PFSK-1 (cell line): Measurements from ENCODE around the gene RAPGEF5.

Experiments used
- FOXP2 ChIP-seq: optimal IDR thresholded peaks from 2 replicates; pipeline ENCODE3; 2011; ENCODE audit warnings: borderline replicate concordance, control low read depth, inconsistent platforms; ENCODE audit not compliant: insufficient read depth; ENCODE audit errors: extremely low read length, extremely low read depth
- POLR2AphosphoS5 ChIP-seq: IDR thresholded peaks from 2 replicates; pipeline ENCODE4 v1.6.1; 2012; ENCODE audit warnings: low read depth, mild to moderate bottlenecking, control low read depth, low read length, moderate library complexity
- REST ChIP-seq, 2 experiments: IDR thresholded peaks; 2 replicates each; pipeline versions ENCODE4 v1.6.1 to v1.8.0; 2011 to 2012; ENCODE audit warnings: low read depth in 2 of 2, low read length in 2 of 2, control low read depth in 1 of 2, inconsistent platforms in 1 of 2, mild to moderate bottlenecking in 1 of 2, moderate library complexity in 1 of 2; ENCODE audit not compliant: insufficient read depth in 1 of 2
- SIN3A ChIP-seq: IDR thresholded peaks from 2 replicates; pipeline ENCODE4 v1.6.1; 2012; ENCODE audit warnings: mild to moderate bottlenecking, low read length, moderate library complexity, borderline replicate concordance; ENCODE audit not compliant: insufficient read depth
- TAF1 ChIP-seq: IDR thresholded peaks from 2 replicates; pipeline ENCODE4 v1.6.1; 2012; ENCODE audit warnings: low read length, control low read depth, borderline replicate concordance; ENCODE audit not compliant: insufficient read depth

RAPGEF5 gene

DNA sequence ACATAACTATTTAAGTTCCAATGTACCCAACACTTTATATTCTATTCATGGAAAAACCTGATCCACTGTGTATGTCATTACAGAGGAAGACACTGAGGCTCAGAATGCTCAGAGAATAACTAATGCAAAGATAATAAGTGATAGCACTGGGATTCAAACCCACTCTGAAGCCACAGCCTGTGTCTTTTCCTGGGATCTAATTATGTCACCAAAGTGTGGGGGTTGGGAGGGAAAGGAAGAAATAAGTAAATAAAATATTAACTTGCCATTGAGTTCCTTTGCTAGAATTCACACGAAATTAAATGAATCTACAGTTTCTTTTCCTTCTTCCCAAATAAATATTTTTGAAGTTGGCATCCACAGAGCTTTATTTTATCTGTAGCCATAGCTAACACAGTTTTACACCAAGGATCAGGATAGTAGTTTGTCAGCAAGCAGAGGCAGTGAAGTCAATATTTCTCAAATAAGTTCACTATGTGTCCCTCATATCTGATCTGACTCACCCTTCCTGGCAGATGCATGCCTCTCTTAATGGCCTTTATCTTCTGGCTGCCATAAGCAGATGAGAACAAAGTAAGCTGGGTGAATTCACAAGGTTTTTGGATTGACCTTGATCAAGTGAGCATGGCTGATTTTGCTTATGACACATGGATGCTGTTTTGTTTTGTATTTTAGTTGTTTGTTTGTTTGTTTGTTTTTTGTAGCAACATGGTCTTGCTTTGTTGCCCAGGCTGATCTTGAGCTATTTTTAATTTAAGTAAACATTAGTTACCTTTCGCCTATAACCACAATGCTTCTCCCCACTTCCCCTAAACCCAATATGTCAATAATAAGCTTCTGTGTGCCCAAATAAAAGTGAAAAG lies 6.3 kb downstream of the RAPGEF5 start:
- TF ChIP-seq TAF1 = no peak
- no peak for TF ChIP-seq REST (IDR thresholded peaks at IDR 0.05; ENCODE audit: insufficient read depth in 1 of 2, low read depth in 2 of 2, low read length in 2 of 2)
- no peak for TF ChIP-seq SIN3A
- TF ChIP-seq POLR2AphosphoS5 = no peak
- TF ChIP-seq FOXP2 = no peak

DNA sequence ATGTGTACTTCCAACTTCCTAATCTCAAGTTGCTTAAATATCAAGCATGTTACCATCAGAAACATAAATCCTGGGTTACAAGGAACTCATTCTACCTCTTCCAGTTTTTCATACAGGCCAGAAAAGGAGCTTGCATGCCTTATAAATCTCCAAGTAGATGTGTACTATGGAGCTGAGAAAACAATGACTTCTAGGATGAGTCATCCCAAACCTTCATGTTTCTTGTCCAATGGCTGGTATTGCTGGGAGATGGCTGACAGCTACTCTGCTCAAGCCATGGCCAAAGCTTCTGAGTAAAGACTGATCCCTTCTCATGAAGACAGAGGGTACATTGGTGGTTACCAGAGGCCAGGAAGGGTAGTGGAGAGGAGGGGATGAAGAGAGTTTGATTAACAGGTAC lies 8.6 kb downstream of the RAPGEF5 start:
- no peak for TF ChIP-seq REST (IDR thresholded peaks at IDR 0.05; ENCODE audit: insufficient read depth in 1 of 2, low read depth in 2 of 2, low read length in 2 of 2)
- no peak for TF ChIP-seq TAF1
- TF ChIP-seq FOXP2 = no peak
- no peak for TF ChIP-seq POLR2AphosphoS5
- no peak for TF ChIP-seq SIN3A

GRCh38 chr7:22346383-22347107 lies 10.4 kb downstream of the RAPGEF5 start:
- TF ChIP-seq POLR2AphosphoS5 = no peak
- TF ChIP-seq FOXP2 = no peak
- no peak for TF ChIP-seq SIN3A
- TF ChIP-seq TAF1 = no peak

DNA sequence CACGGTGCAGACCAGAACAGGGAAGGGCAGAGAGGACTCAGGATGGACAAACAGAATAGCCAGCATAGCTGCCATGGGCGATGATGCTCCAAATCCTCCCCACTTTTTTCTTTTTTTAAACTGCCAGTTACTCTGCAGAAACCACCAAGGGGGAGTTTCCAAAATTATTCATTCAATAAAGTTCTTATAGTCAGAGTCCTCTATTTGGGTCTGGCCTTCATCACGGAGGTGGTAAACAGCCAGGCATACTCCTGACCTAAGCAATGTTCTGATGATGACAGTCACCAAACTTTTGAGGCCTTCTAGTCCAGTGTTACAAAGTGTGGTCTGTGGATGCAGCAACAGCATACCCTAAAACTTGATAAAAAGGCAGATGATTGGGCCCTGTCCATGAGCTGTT lies 12.3 kb downstream of the RAPGEF5 start:
- TF ChIP-seq SIN3A (no peak), POLR2AphosphoS5 (no peak), TAF1 (no peak), FOXP2 (no peak), REST (IDR thresholded peaks at IDR 0.05; ENCODE audit: insufficient read depth in 1 of 2, low read depth in 2 of 2, low read length in 2 of 2) (no peak)

- TF ChIP-seq FOXP2 = no peak
Measured at GRCh38 chr7:22343612-22344011, 13.3 kb downstream of the RAPGEF5 start.

DNA sequence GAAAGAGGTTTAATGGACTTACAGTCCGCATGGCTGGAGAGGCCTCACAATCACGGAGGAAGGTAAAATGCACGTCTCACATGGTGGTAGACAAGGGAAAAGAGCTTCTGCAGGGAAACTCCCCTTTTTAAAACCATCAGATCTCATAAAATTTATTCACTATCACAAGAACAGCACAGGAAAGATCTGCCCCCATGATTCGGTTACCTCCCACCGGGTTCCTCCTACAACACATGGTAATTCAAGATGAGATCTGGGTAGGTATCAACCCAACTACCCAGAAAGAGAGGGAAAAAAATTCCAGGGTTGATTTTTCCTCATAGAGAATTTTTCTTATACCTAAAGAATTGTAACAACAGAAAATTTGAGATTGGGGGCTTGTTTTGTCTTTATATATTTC lies 13.9 kb downstream of the RAPGEF5 start:
- TF ChIP-seq TAF1 = no peak
